Measurements from ENCODE around the gene ACR.
"Not testable (repeated sequence)": the region's sequence is repeated elsewhere in the genome, so short reads cannot be mapped to it uniquely, and the experiment has no call there.

DNA sequence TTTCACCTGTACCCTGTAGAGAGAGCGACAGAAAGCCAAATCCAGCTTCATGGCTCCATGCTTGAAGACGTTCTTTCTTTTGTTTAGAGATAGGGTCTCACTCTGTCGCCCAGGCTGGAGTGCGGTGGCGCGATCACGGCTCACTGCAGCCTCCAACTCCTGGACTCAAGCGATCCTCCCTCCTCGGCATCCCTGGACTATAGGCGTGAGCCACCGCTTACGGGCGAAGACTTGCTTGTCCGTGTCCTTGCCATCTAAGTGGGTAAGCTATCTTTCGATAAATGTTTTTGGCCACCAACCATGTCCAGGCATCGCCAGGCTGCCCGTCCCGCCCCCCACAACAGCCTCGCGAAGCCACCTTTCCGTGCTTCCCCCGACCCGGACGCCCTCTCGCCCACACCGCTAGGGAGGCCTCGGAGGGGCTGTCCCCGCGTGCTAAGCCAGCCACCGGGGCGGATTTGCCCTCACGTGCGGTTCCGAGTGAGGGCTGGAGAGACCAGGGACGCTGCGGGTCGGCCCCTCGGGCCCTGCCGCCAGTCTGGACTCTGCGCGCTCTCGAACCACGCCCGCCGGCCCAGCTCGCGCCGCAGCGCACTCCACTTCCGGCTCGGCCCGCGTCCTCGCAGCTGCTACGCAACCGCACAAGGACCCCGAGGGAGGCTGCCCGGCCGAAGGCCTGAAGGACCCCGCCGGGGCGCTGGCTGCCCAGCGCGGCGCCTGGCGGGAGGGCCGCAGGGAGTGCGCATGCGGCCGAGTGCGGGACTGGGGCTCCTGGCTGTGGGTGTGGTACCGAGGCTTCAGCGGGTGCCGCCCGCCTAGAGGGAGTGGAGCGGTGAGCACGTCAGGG lies 45.3 kb downstream of the ACR start, which contains the start of gene RABL2B:
- TF ChIP-seq, protein P1, sequence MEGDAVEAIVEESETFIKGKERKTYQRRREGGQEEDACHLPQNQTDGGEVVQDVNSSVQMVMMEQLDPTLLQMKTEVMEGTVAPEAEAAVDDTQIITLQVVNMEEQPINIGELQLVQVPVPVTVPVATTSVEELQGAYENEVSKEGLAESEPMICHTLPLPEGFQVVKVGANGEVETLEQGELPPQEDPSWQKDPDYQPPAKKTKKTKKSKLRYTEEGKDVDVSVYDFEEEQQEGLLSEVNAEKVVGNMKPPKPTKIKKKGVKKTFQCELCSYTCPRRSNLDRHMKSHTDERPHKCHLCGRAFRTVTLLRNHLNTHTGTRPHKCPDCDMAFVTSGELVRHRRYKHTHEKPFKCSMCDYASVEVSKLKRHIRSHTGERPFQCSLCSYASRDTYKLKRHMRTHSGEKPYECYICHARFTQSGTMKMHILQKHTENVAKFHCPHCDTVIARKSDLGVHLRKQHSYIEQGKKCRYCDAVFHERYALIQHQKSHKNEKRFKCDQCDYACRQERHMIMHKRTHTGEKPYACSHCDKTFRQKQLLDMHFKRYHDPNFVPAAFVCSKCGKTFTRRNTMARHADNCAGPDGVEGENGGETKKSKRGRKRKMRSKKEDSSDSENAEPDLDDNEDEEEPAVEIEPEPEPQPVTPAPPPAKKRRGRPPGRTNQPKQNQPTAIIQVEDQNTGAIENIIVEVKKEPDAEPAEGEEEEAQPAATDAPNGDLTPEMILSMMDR (conservative IDR thresholded peaks at IDR 0.05; ENCODE audit: low read length), result not testable (repeated sequence)
- not testable (repeated sequence) for TF ChIP-seq EZH2phosphoT487 (IDR thresholded peaks at IDR 0.05; ENCODE audit: borderline replicate concordance)

Measured in Loucy (cell line).